ENCODE measurements around the gene ETV5.

- TF ChIP-seq, protein P1, sequence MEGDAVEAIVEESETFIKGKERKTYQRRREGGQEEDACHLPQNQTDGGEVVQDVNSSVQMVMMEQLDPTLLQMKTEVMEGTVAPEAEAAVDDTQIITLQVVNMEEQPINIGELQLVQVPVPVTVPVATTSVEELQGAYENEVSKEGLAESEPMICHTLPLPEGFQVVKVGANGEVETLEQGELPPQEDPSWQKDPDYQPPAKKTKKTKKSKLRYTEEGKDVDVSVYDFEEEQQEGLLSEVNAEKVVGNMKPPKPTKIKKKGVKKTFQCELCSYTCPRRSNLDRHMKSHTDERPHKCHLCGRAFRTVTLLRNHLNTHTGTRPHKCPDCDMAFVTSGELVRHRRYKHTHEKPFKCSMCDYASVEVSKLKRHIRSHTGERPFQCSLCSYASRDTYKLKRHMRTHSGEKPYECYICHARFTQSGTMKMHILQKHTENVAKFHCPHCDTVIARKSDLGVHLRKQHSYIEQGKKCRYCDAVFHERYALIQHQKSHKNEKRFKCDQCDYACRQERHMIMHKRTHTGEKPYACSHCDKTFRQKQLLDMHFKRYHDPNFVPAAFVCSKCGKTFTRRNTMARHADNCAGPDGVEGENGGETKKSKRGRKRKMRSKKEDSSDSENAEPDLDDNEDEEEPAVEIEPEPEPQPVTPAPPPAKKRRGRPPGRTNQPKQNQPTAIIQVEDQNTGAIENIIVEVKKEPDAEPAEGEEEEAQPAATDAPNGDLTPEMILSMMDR (IDR thresholded peaks at IDR 0.05): no peak
- no peak for TF ChIP-seq POLR2A (IDR thresholded peaks at IDR 0.05)
Measured at GRCh38 chr3:186013312-186013711, 95.6 kb downstream of the ETV5 start.

All from right lobe of liver (tissue), 4 donors.